SK-N-SH (cell line): ENCODE data around the gene MREG.

Source experiments
- CTCF ChIP-seq: fragments of 200-600 bp; sonication (generic); IDR thresholded peaks from 2 replicates; pipeline ENCODE4 v1.6.1; 2017; ENCODE audit warnings: antibody characterized with exemption, mild to moderate bottlenecking, moderate library complexity
- EZH2phosphoT487 ChIP-seq: fragments of 200-600 bp; sonication (generic); IDR thresholded peaks from 2 replicates; pipeline ENCODE4 v1.6.1; 2017; ENCODE audit warnings: low read depth, mixed run types, mild to moderate bottlenecking, antibody characterized with exemption, moderate library complexity, borderline replicate concordance
- REST ChIP-seq: IDR thresholded peaks from 2 replicates; pipeline ENCODE4 v1.6.1; 2012; ENCODE audit warnings: mild to moderate bottlenecking, low read depth, low read length, moderate library complexity
- RXRA ChIP-seq: IDR thresholded peaks from 2 replicates; pipeline ENCODE4 v1.4.0; 2012; ENCODE audit warnings: low read depth, mild to moderate bottlenecking, borderline replicate concordance
- USF2 ChIP-seq: fragments of 150-350 bp; IDR thresholded peaks from 2 replicates; pipeline ENCODE4 v1.6.1; 2017; ENCODE audit warnings: antibody characterized with exemption, low read length, low read depth, borderline replicate concordance
- ZBTB33 ChIP-seq: IDR thresholded peaks from 2 replicates; pipeline ENCODE4 v1.4.0; 2012; ENCODE audit warnings: low read depth, borderline replicate concordance

- TF ChIP-seq CTCF, result no peak
- no peak for TF ChIP-seq REST
- TF ChIP-seq EZH2phosphoT487, result no peak
- TF ChIP-seq USF2, result no peak
- no peak for TF ChIP-seq RXRA
- TF ChIP-seq ZBTB33, result no peak
These were observed 7.1 kb downstream of the MREG start for GRCh38 chr2:216006164-216006663.
